ENCODE results near the gene FAM174B.
A peak's percentile ranks its signal among the peaks of the same experiment; 100 is the strongest.

The FAM174B gene

DNA sequence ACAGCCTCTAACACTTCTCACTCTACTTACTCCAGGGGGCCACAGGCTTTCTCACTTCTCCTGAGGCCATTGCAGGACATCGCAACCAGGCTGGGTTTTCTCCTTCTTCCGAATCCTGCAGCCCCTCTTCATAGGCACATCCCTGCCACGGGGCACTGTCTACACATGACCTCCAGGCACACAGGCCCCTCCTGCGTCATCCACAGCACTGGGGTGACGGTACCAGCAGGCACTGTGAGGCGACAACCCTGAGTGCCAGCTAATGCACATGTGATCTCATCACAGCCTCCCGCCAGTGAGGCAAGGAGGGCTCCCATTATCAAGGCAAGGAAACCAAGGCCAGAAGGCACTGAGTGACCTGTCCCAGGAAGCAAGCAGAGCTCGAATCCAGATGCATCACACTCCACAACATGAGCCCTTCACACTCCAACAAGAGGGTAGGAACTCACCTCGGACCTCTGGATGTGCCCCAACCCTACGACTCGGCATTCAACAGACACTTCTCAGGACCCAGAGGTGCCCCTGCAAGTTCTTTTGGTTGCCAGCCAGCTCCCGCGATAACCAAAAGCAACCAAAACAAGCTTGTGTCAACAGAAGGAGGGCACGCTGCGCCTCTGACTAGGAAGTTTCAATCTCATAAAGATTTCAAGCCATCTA is 16.7 kb downstream of the FAM174B start:
- no CpG with 5 or more reads among the region's 15 CpGs for WGBS (ENCODE audit: extremely low coverage, insufficient coverage, low lambda C conversion rate)

DNA sequence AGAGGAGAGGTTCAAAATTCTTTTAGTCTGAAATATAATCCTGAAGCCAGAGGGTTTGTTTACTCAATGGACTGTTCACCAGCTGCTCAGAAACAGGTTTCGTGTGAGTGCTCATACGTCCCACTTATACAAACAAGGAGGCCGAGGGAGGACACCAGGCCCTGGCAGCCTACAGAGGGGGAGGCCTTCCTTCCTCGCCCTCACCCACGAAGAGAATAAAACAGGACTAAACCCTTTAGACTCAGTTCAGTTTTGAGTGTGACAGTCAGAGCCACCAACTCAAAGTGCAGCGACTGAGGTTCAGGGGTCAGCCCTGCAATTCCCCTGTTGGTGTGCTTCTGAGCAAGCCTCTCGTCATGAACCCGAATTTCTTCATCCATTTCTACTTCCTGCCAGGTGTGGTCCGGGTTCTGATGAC is 17.3 kb downstream of the FAM174B start:
- no CpG with 5 or more reads among the region's 9 CpGs for WGBS (ENCODE audit: extremely low coverage, insufficient coverage, low lambda C conversion rate)
- no peak overlapping the region for H3K27ac ChIP-seq (ENCODE audit: low read depth, low read length)
- no peak overlapping the region for H3K18ac ChIP-seq (ENCODE audit: low read length)

More for the DNA sequence above, 16.7 kb downstream of the FAM174B start:
- peak overlapping the region; percentile 15 for H3K18ac ChIP-seq (ENCODE audit: low read length)
- H3K4me1 ChIP-seq (ENCODE audit: control insufficient read depth, low read depth, low read length) = peaks cover 21% of the 10 kb centered on the region
- no peak overlapping the region for H3K4me2 ChIP-seq (ENCODE audit: low read length)
- no peaks in the 10 kb centered on the region for H3K27me3 ChIP-seq (ENCODE audit: insufficient read depth, low read length, poor library complexity)
- no peak overlapping the region for H2BK120ac ChIP-seq (ENCODE audit: low read depth, low read length)
- H2BK5ac ChIP-seq (ENCODE audit: low read length) = peak overlapping the region; percentile 79
- H2AK5ac ChIP-seq (ENCODE audit: low read length) = peak overlapping the region; percentile 76
- H3K36me3 ChIP-seq (ENCODE audit: control insufficient read depth, insufficient read depth, low read length) = no peaks in the 10 kb centered on the region
- H2BK15ac ChIP-seq (replicated peaks; ENCODE audit: low read depth) = no peak overlapping the region
- H3K9ac ChIP-seq (ENCODE audit: low read length) = peak overlapping the region; percentile 44
- no peak overlapping the region for H3K4me3 ChIP-seq (ENCODE audit: low read length)
- no peak overlapping the region for H4K8ac ChIP-seq (ENCODE audit: low read depth, low read length)
- no peak overlapping the region for H3K27ac ChIP-seq (ENCODE audit: low read depth, low read length)
- peak overlapping the region; percentile 21 for H4K5ac ChIP-seq (ENCODE audit: low read length)
- H3K56ac ChIP-seq (ENCODE audit: low read length) = peak overlapping the region; percentile 90
- no peak overlapping the region for H3K4ac ChIP-seq (ENCODE audit: low read depth, low read length)
- H3K79me1 ChIP-seq (ENCODE audit: low read length) = peaks cover 18% of the 10 kb centered on the region
- peaks cover 72% of the 10 kb centered on the region for H3K79me2 ChIP-seq (ENCODE audit: control insufficient read depth, insufficient read depth, low read length)
- peak overlapping the region; percentile 95 for H3K23ac ChIP-seq (ENCODE audit: low read length)
- DNase-seq = peak; percentile 54

GRCh38 chr15:92637626-92638025 is 17.9 kb downstream of the FAM174B start:
- H3K4me1 ChIP-seq (ENCODE audit: control insufficient read depth, low read depth, low read length) = peaks cover 22% of the 10 kb centered on the region
- no peak for DNase-seq
- peak overlapping the region; percentile 82 for H3K18ac ChIP-seq (ENCODE audit: low read length)
- peak overlapping the region; percentile 25 for H3K9ac ChIP-seq (ENCODE audit: low read length)
- H3K4me2 ChIP-seq (ENCODE audit: low read length) = no peak overlapping the region
- no peaks in the 10 kb centered on the region for H3K36me3 ChIP-seq (ENCODE audit: control insufficient read depth, insufficient read depth, low read length)
- H2BK5ac ChIP-seq (ENCODE audit: low read length) = peak overlapping the region; percentile 38
- H3K4ac ChIP-seq (ENCODE audit: low read depth, low read length) = peak overlapping the region; percentile 5
- peak overlapping the region; percentile 66 for H3K56ac ChIP-seq (ENCODE audit: low read length)
- H4K8ac ChIP-seq (ENCODE audit: low read depth, low read length) = no peak overlapping the region
- H2AK5ac ChIP-seq (ENCODE audit: low read length) = peak overlapping the region; percentile 53
- H3K79me2 ChIP-seq (ENCODE audit: control insufficient read depth, insufficient read depth, low read length) = peaks cover 74% of the 10 kb centered on the region
- no peak overlapping the region for H3K4me3 ChIP-seq (ENCODE audit: low read length)
- H3K79me1 ChIP-seq (ENCODE audit: low read length) = peaks cover 15% of the 10 kb centered on the region
- H2BK120ac ChIP-seq (ENCODE audit: low read depth, low read length) = no peak overlapping the region
- peak overlapping the region; percentile 62 for H4K5ac ChIP-seq (ENCODE audit: low read length)
- no peak overlapping the region for H2BK15ac ChIP-seq (replicated peaks; ENCODE audit: low read depth)
- no peaks in the 10 kb centered on the region for H3K27me3 ChIP-seq (ENCODE audit: insufficient read depth, low read length, poor library complexity)
- H3K27ac ChIP-seq (ENCODE audit: low read depth, low read length) = peak overlapping the region; percentile 60
- peak overlapping the region; percentile 38 for H3K23ac ChIP-seq (ENCODE audit: low read length)
- no CpG with 5 or more reads among the region's 7 CpGs for WGBS (ENCODE audit: extremely low coverage, insufficient coverage, low lambda C conversion rate)

More for the DNA sequence above, 17.3 kb downstream of the FAM174B start:
- H3K27me3 ChIP-seq (ENCODE audit: insufficient read depth, low read length, poor library complexity) = no peaks in the 10 kb centered on the region
- H3K4me1 ChIP-seq (ENCODE audit: control insufficient read depth, low read depth, low read length) = peaks cover 22% of the 10 kb centered on the region
- H4K5ac ChIP-seq (ENCODE audit: low read length) = no peak overlapping the region
- H3K36me3 ChIP-seq (ENCODE audit: control insufficient read depth, insufficient read depth, low read length) = no peaks in the 10 kb centered on the region
- H2BK15ac ChIP-seq (replicated peaks; ENCODE audit: low read depth) = no peak overlapping the region
- H2BK5ac ChIP-seq (ENCODE audit: low read length) = peak overlapping the region; percentile 18
- H3K79me1 ChIP-seq (ENCODE audit: low read length) = peaks cover 15% of the 10 kb centered on the region
- H3K4ac ChIP-seq (ENCODE audit: low read depth, low read length) = peak overlapping the region; percentile 44
- peak overlapping the region; percentile 10 for H2AK5ac ChIP-seq (ENCODE audit: low read length)
- H2BK120ac ChIP-seq (ENCODE audit: low read depth, low read length) = no peak overlapping the region
- no peak overlapping the region for H3K4me3 ChIP-seq (ENCODE audit: low read length)
- no peak overlapping the region for H3K4me2 ChIP-seq (ENCODE audit: low read length)
- peak overlapping the region; percentile 44 for H3K9ac ChIP-seq (ENCODE audit: low read length)
- no peak overlapping the region for H3K23ac ChIP-seq (ENCODE audit: low read length)
- no peak for DNase-seq
- peak overlapping the region; percentile 90 for H3K56ac ChIP-seq (ENCODE audit: low read length)
- no peak overlapping the region for H4K8ac ChIP-seq (ENCODE audit: low read depth, low read length)
- H3K79me2 ChIP-seq (ENCODE audit: control insufficient read depth, insufficient read depth, low read length) = peaks cover 72% of the 10 kb centered on the region

GRCh38 chr15:92636908-92637481 is 18.6 kb downstream of the FAM174B start:
- no CpG with 5 or more reads among the region's 6 CpGs for WGBS (ENCODE audit: extremely low coverage, insufficient coverage, low lambda C conversion rate)
- no peak overlapping the region for H3K27ac ChIP-seq (ENCODE audit: low read depth, low read length)

DNA sequence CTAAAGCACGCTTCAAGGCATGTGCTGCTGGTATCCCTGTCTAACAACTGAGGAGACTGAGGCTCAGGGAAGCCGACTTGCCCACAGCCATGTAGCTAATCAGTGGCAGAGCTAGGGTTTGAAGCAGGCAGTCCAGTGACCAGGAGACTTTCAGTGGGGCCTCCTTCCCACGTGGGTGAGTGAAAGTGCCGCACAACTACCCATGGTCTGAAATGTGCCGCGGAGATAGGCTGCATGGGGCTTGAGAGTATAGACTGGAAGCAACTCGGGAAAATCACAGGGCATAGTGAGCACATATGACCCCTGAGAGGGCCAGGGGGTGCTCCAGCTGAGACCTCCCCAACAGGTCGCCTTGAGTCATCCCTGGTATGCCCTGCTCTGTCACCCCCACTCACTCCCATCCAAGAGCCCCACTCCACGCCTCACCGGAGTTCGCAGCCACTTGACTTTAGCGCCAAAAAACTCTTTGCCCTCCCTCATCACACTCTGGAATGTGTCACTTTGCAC is 19.1 kb downstream of the FAM174B start:
- peak overlapping the region; percentile 76 for H3K18ac ChIP-seq (ENCODE audit: low read length)
- H2BK5ac ChIP-seq (ENCODE audit: low read length) = peak overlapping the region; percentile 12
- H3K4me2 ChIP-seq (ENCODE audit: low read length) = no peak overlapping the region
- no peak for DNase-seq
- peaks cover 71% of the 10 kb centered on the region for H3K79me2 ChIP-seq (ENCODE audit: control insufficient read depth, insufficient read depth, low read length)
- no peak overlapping the region for H3K4me3 ChIP-seq (ENCODE audit: low read length)
- peaks cover 18% of the 10 kb centered on the region for H3K79me1 ChIP-seq (ENCODE audit: low read length)
- H2AK5ac ChIP-seq (ENCODE audit: low read length) = no peak overlapping the region
- no peak overlapping the region for H2BK15ac ChIP-seq (replicated peaks; ENCODE audit: low read depth)
- H3K36me3 ChIP-seq (ENCODE audit: control insufficient read depth, insufficient read depth, low read length) = no peaks in the 10 kb centered on the region
- no peak overlapping the region for H2BK120ac ChIP-seq (ENCODE audit: low read depth, low read length)
- peak overlapping the region; percentile 37 for H3K4ac ChIP-seq (ENCODE audit: low read depth, low read length)
- no CpG with 5 or more reads among the region's 12 CpGs for WGBS (ENCODE audit: extremely low coverage, insufficient coverage, low lambda C conversion rate)
- peak overlapping the region; percentile 20 for H3K56ac ChIP-seq (ENCODE audit: low read length)
- H4K8ac ChIP-seq (ENCODE audit: low read depth, low read length) = no peak overlapping the region
- H3K4me1 ChIP-seq (ENCODE audit: control insufficient read depth, low read depth, low read length) = peaks cover 22% of the 10 kb centered on the region
- H3K23ac ChIP-seq (ENCODE audit: low read length) = no peak overlapping the region
- no peaks in the 10 kb centered on the region for H3K27me3 ChIP-seq (ENCODE audit: insufficient read depth, low read length, poor library complexity)
- H4K5ac ChIP-seq (ENCODE audit: low read length) = no peak overlapping the region
- no peak overlapping the region for H3K27ac ChIP-seq (ENCODE audit: low read depth, low read length)
- H3K9ac ChIP-seq (ENCODE audit: low read length) = no peak overlapping the region

More at GRCh38 chr15:92636908-92637481, 18.6 kb downstream of the FAM174B start:
- no peak overlapping the region for H3K23ac ChIP-seq (ENCODE audit: low read length)
- peaks cover 15% of the 10 kb centered on the region for H3K79me1 ChIP-seq (ENCODE audit: low read length)
- H3K4me3 ChIP-seq (ENCODE audit: low read length) = no peak overlapping the region
- H3K27me3 ChIP-seq (ENCODE audit: insufficient read depth, low read length, poor library complexity) = no peaks in the 10 kb centered on the region
- no peak overlapping the region for H4K8ac ChIP-seq (ENCODE audit: low read depth, low read length)
- no peak overlapping the region for H4K5ac ChIP-seq (ENCODE audit: low read length)
- DNase-seq = peak; percentile 87
- no peak overlapping the region for H2BK15ac ChIP-seq (replicated peaks; ENCODE audit: low read depth)
- H3K18ac ChIP-seq (ENCODE audit: low read length) = peak overlapping the region; percentile 76
- peaks cover 69% of the 10 kb centered on the region for H3K79me2 ChIP-seq (ENCODE audit: control insufficient read depth, insufficient read depth, low read length)
- no peak overlapping the region for H2BK5ac ChIP-seq (ENCODE audit: low read length)
- no peak overlapping the region for H2AK5ac ChIP-seq (ENCODE audit: low read length)
- H2BK120ac ChIP-seq (ENCODE audit: low read depth, low read length) = no peak overlapping the region
- H3K56ac ChIP-seq (ENCODE audit: low read length) = peak overlapping the region; percentile 20
- H3K4me1 ChIP-seq (ENCODE audit: control insufficient read depth, low read depth, low read length) = peaks cover 22% of the 10 kb centered on the region
- no peak overlapping the region for H3K4ac ChIP-seq (ENCODE audit: low read depth, low read length)
- H3K4me2 ChIP-seq (ENCODE audit: low read length) = no peak overlapping the region
- no peak overlapping the region for H3K9ac ChIP-seq (ENCODE audit: low read length)
- no peaks in the 10 kb centered on the region for H3K36me3 ChIP-seq (ENCODE audit: control insufficient read depth, insufficient read depth, low read length)

Data from mesendoderm (in vitro differentiated cells).